HG03457 (cell line): Measurements from ENCODE around the gene IQGAP1.
A peak's percentile ranks its signal among the peaks of the same experiment; 100 is the strongest.
"Not testable (repeated sequence)": the region's sequence is repeated elsewhere in the genome, so short reads cannot be mapped to it uniquely, and the experiment has no call there.

Source experiments
- ATAC-seq: cut with Tn5 transposase; IDR thresholded peaks from one replicate; pipeline ENCODE4 v1.9.1; 2021; ENCODE audit warnings: moderate number of reproducible peaks; ENCODE audit not compliant: unreplicated experiment

Gene IQGAP1

GRCh38 chr15:90524018-90524803, 136.2 kb downstream of the IQGAP1 start:
- not testable (repeated sequence) for ATAC-seq

GRCh38 chr15:90529011-90529370, 140.9 kb downstream of the IQGAP1 start:
- ATAC-seq = no peak

GRCh38 chr15:90529371-90530249, 141.6 kb downstream of the IQGAP1 start, which contains the start of gene CRTC3:
TSS of gene CRTC3 (plus strand) at chr15:90529923. CDS start at chr15:90530072, 149 bp downstream.
- ATAC-seq = peak; percentile 50

- ATAC-seq = peak; percentile 27
These were observed 142.4 kb downstream of the IQGAP1 start for GRCh38 chr15:90530250-90531051.

GRCh38 chr15:90531147-90531546, 143.1 kb downstream of the IQGAP1 start:
- ATAC-seq = no peak

GRCh38 chr15:90535254-90535653, 147.2 kb downstream of the IQGAP1 start:
- no peak for ATAC-seq

- no peak for ATAC-seq
These were observed 151.7 kb downstream of the IQGAP1 start for GRCh38 chr15:90539789-90540188.

GRCh38 chr15:90540768-90541167, 152.7 kb downstream of the IQGAP1 start:
- ATAC-seq = no peak

GRCh38 chr15:90545095-90545494, 157.1 kb downstream of the IQGAP1 start:
- no peak for ATAC-seq

- ATAC-seq = no peak
These were observed 159.5 kb downstream of the IQGAP1 start for GRCh38 chr15:90547540-90547939.

- ATAC-seq = no peak
These were observed 162.9 kb downstream of the IQGAP1 start for GRCh38 chr15:90550919-90551318.
